Measurements from ENCODE around the gene TNFSF8. TPM values are rescaled to one million over a fixed set of nuclear protein-coding genes. Genes with fewer than 3 reads are reported as not detected.
A peak's percentile ranks its signal among the peaks of the same experiment; 100 is the strongest.

TNFSF8 gene
- total RNA-seq, 2 experiments from 2014 or later, result 76.2 to 88.8 TPM

GRCh38 chr9:114931407-114931806 lies 1.0 kb upstream of the TNFSF8 start:
- Mint-ChIP-seq H3K27me3 (no peaks in the 10 kb centered on the region), H3K4me1 (peaks cover 35% of the 10 kb centered on the region), H3K36me3 (ENCODE audit: low read depth) (peaks cover 39% of the 10 kb centered on the region), H3K27ac (peak overlapping the region; percentile 99), H3K9me3 (peaks cover 2% of the 10 kb centered on the region), H3K4me3 (peak overlapping the region; percentile 96)
- ChIA-PET CTCF (interaction anchor here (0.5 to 1.1 kb wide), 4 partner anchors 10 to 278 kb away, joined by 3 read pairs; no protein-coding TSS in a partner anchor), POLR2A (no interaction called here)
- no peak for DNase-seq

- H3K27me3 Mint-ChIP-seq, result no peaks in the 10 kb centered on the region
- peaks cover 55% of the 10 kb centered on the region for H3K4me1 Mint-ChIP-seq
- H3K36me3 Mint-ChIP-seq (ENCODE audit: low read depth), result peaks cover 59% of the 10 kb centered on the region
- peak overlapping the region; percentile 98 for H3K27ac Mint-ChIP-seq
- DNase-seq, result peak; percentile 48
- H3K9me3 Mint-ChIP-seq, result peaks cover 6% of the 10 kb centered on the region
- POLR2A ChIA-PET, result interaction anchor here (0.6 to 1.6 kb wide), 8 partner anchors 9 to 1560 kb away, joined by 3 to 9 read pairs (median 4); no protein-coding TSS in a partner anchor
- CTCF ChIA-PET, result interaction anchor here (0.7 to 3.0 kb wide), 15 partner anchors 8 to 276 kb away, joined by 3 to 16 read pairs (median 5); partner anchors contain the start of gene TEX48
- H3K4me3 Mint-ChIP-seq, result peak overlapping the region; percentile 81
Measured at GRCh38 chr9:114929201-114929600, 1.2 kb downstream of the TNFSF8 start.

- H3K4me1 Mint-ChIP-seq, result peaks cover 57% of the 10 kb centered on the region
- peaks cover 61% of the 10 kb centered on the region for H3K36me3 Mint-ChIP-seq (ENCODE audit: low read depth)
- POLR2A ChIA-PET, result interaction anchor here (0.6 to 1.6 kb wide), 7 partner anchors 9 to 1560 kb away, joined by 3 to 9 read pairs (median 4); no protein-coding TSS in a partner anchor
- H3K27me3 Mint-ChIP-seq, result no peaks in the 10 kb centered on the region
- CTCF ChIA-PET, result interaction anchor here (0.7 to 3.0 kb wide), 14 partner anchors 8 to 275 kb away, joined by 3 to 16 read pairs (median 5); partner anchors contain the start of gene TEX48
- peaks cover 5% of the 10 kb centered on the region for H3K9me3 Mint-ChIP-seq
- H3K4me3 Mint-ChIP-seq, result peak overlapping the region; percentile 81
- H3K27ac Mint-ChIP-seq, result peak overlapping the region; percentile 98
- DNase-seq, result no peak
Measured at GRCh38 chr9:114928671-114929070, 1.7 kb downstream of the TNFSF8 start.

GRCh38 chr9:114928136-114928535 lies 2.3 kb downstream of the TNFSF8 start:
- peak; percentile 30 for DNase-seq
- Mint-ChIP-seq H3K4me1 (peaks cover 60% of the 10 kb centered on the region), H3K36me3 (ENCODE audit: low read depth) (peaks cover 65% of the 10 kb centered on the region), H3K4me3 (peak overlapping the region; percentile 81), H3K27me3 (no peaks in the 10 kb centered on the region), H3K9me3 (peaks cover 4% of the 10 kb centered on the region), H3K27ac (peak overlapping the region; percentile 98)
- POLR2A ChIA-PET, result interaction anchor here (0.8 to 0.9 kb wide), 2 partner anchors 8 to 32 kb away, joined by 3 read pairs; no protein-coding TSS in a partner anchor
- CTCF ChIA-PET, result interaction anchor here (0.6 to 3.0 kb wide), 11 partner anchors 9 to 246 kb away, joined by 3 to 16 read pairs (median 5); partner anchors contain the start of gene TEX48

- H3K27me3 Mint-ChIP-seq, result no peaks in the 10 kb centered on the region
- POLR2A ChIA-PET, result no interaction called here
Measured at GRCh38 chr9:114925672-114926071, 4.7 kb downstream of the TNFSF8 start.

GRCh38 chr9:114925039-114925438 lies 5.4 kb downstream of the TNFSF8 start:
- H3K36me3 Mint-ChIP-seq (ENCODE audit: low read depth), result peaks cover 85% of the 10 kb centered on the region
- CTCF ChIA-PET, result interaction anchor here (1.1 to 1.3 kb wide), 4 partner anchors 10 to 81 kb away, joined by 3 to 6 read pairs (median 4); no protein-coding TSS in a partner anchor
- H3K27ac Mint-ChIP-seq, result peak overlapping the region; percentile 15

More at GRCh38 chr9:114925672-114926071, 4.7 kb downstream of the TNFSF8 start:
- Mint-ChIP-seq H3K4me3 (peak overlapping the region; percentile 69), H3K9me3 (peaks cover 8% of the 10 kb centered on the region), H3K36me3 (ENCODE audit: low read depth) (peaks cover 84% of the 10 kb centered on the region), H3K27ac (peak overlapping the region; percentile 78), H3K4me1 (peaks cover 65% of the 10 kb centered on the region)
- CTCF ChIA-PET, result interaction anchor here (1.1 kb wide), 1 partner anchor 26 kb away, joined by 3 read pairs; no protein-coding TSS in a partner anchor
- no peak for DNase-seq

GRCh38 chr9:114924327-114924726 lies 6.1 kb downstream of the TNFSF8 start:
- H3K4me3 Mint-ChIP-seq, result peak overlapping the region; percentile 31

More at GRCh38 chr9:114925039-114925438, 5.4 kb downstream of the TNFSF8 start:
- POLR2A ChIA-PET, result interaction anchor here (0.5 kb wide), 1 partner anchor 16 kb away, joined by 7 read pairs; no protein-coding TSS in a partner anchor
- Mint-ChIP-seq H3K27me3 (no peaks in the 10 kb centered on the region), H3K4me3 (peak overlapping the region; percentile 31), H3K9me3 (peaks cover 8% of the 10 kb centered on the region), H3K4me1 (peaks cover 69% of the 10 kb centered on the region)
- DNase-seq, result no peak

GRCh38 chr9:114923918-114924317 lies 6.5 kb downstream of the TNFSF8 start:
- ChIA-PET CTCF (interaction anchor here (1.1 to 1.3 kb wide), 4 partner anchors 9 to 87 kb away, joined by 3 to 6 read pairs (median 4); no protein-coding TSS in a partner anchor), POLR2A (interaction anchor here (0.6 to 0.7 kb wide), 2 partner anchors 15 to 331 kb away, joined by 3 to 9 read pairs; no protein-coding TSS in a partner anchor)
- Mint-ChIP-seq H3K4me1 (peaks cover 78% of the 10 kb centered on the region), H3K27me3 (no peaks in the 10 kb centered on the region), H3K36me3 (ENCODE audit: low read depth) (peaks cover 88% of the 10 kb centered on the region), H3K9me3 (peaks cover 8% of the 10 kb centered on the region), H3K4me3 (no peak overlapping the region), H3K27ac (no peak overlapping the region)
- DNase-seq, result no peak

More at GRCh38 chr9:114924327-114924726, 6.1 kb downstream of the TNFSF8 start:
- ChIA-PET CTCF (interaction anchor here (1.1 to 1.3 kb wide), 5 partner anchors 10 to 87 kb away, joined by 3 to 6 read pairs (median 3); no protein-coding TSS in a partner anchor), POLR2A (interaction anchor here (0.6 to 0.7 kb wide), 2 partner anchors 16 to 332 kb away, joined by 3 to 9 read pairs; no protein-coding TSS in a partner anchor)
- Mint-ChIP-seq H3K4me1 (peaks cover 76% of the 10 kb centered on the region), H3K36me3 (ENCODE audit: low read depth) (peaks cover 88% of the 10 kb centered on the region), H3K9me3 (peaks cover 8% of the 10 kb centered on the region), H3K27me3 (no peaks in the 10 kb centered on the region), H3K27ac (no peak overlapping the region)
- no peak for DNase-seq

GRCh38 chr9:114921171-114921570 lies 9.2 kb downstream of the TNFSF8 start:
- Mint-ChIP-seq H3K36me3 (ENCODE audit: low read depth) (peaks cover 93% of the 10 kb centered on the region), H3K9me3 (peaks cover 8% of the 10 kb centered on the region), H3K27ac (no peak overlapping the region), H3K4me1 (peaks cover 95% of the 10 kb centered on the region), H3K27me3 (no peaks in the 10 kb centered on the region), H3K4me3 (no peak overlapping the region)
- ChIA-PET POLR2A (no interaction called here), CTCF (interaction anchor here (1.1 to 3.9 kb wide), 9 partner anchors 8 to 240 kb away, joined by 3 to 19 read pairs (median 5); partner anchors contain the start of genes TEX48 and TNFSF8)
- DNase-seq, result no peak

GRCh38 chr9:114919611-114920010 lies 10.8 kb downstream of the TNFSF8 start:
- peaks cover 95% of the 10 kb centered on the region for H3K36me3 Mint-ChIP-seq (ENCODE audit: low read depth)
- H3K4me1 Mint-ChIP-seq, result peaks cover 96% of the 10 kb centered on the region
- ChIA-PET CTCF (interaction anchor here (1.1 to 3.9 kb wide), 5 partner anchors 10 to 50 kb away, joined by 3 to 19 read pairs (median 4); partner anchors contain the start of gene TNFSF8), POLR2A (interaction anchor here (0.6 to 1.0 kb wide), 2 partner anchors 9 to 227 kb away, joined by 3 read pairs; no protein-coding TSS in a partner anchor)
- DNase-seq, result no peak
- peak overlapping the region; percentile 7 for H3K27ac Mint-ChIP-seq
- H3K9me3 Mint-ChIP-seq, result peaks cover 5% of the 10 kb centered on the region
- H3K4me3 Mint-ChIP-seq, result peak overlapping the region; percentile 28
- H3K27me3 Mint-ChIP-seq, result no peaks in the 10 kb centered on the region

- no peak overlapping the region for H3K27ac Mint-ChIP-seq
- H3K4me1 Mint-ChIP-seq, result peaks cover 94% of the 10 kb centered on the region
- POLR2A ChIA-PET, result no interaction called here
- H3K27me3 Mint-ChIP-seq, result no peaks in the 10 kb centered on the region
- H3K9me3 Mint-ChIP-seq, result no peaks in the 10 kb centered on the region
- DNase-seq, result no peak
- CTCF ChIA-PET, result interaction anchor here (1.9 to 2.3 kb wide), 2 partner anchors 9 to 12 kb away, joined by 5 to 7 read pairs; no protein-coding TSS in a partner anchor
- peaks cover 95% of the 10 kb centered on the region for H3K36me3 Mint-ChIP-seq (ENCODE audit: low read depth)
- no peak overlapping the region for H3K4me3 Mint-ChIP-seq
Measured at GRCh38 chr9:114916481-114916880, 13.9 kb downstream of the TNFSF8 start.

- Mint-ChIP-seq H3K27me3 (no peaks in the 10 kb centered on the region), H3K36me3 (ENCODE audit: low read depth) (peaks cover 95% of the 10 kb centered on the region), H3K27ac (peak overlapping the region; percentile 60), H3K4me1 (peaks cover 94% of the 10 kb centered on the region), H3K9me3 (no peaks in the 10 kb centered on the region), H3K4me3 (no peak overlapping the region)
- ChIA-PET CTCF (interaction anchor here (1.0 to 3.7 kb wide), 10 partner anchors 9 to 232 kb away, joined by 3 to 16 read pairs (median 4); partner anchors contain the start of gene TEX48), POLR2A (no interaction called here)
- DNase-seq, result no peak
Measured at GRCh38 chr9:114914139-114914538, 16.3 kb downstream of the TNFSF8 start.

Measured in activated CD4-positive, alpha-beta T cell treated with anti-CD3 and anti-CD28 coated beads, Interleukin-2, amount 10 ng/mL, durations not matched to agents 7 days and 5 days (primary cell).